Erythroblast (primary cell): Measurements from ENCODE around the gene MFSD8.
"Not testable (repeated sequence)": the region's sequence is repeated elsewhere in the genome, so short reads cannot be mapped to it uniquely, and the experiment has no call there.

Experiments used
- GATA1 ChIP-seq: IDR thresholded peaks from 2 replicates; pipeline ENCODE4 v1.6.1; 2011; ENCODE audit warnings: low read depth, mild to moderate bottlenecking, control low read depth, low read length, moderate library complexity
- POLR2A ChIP-seq: IDR thresholded peaks from 2 replicates; pipeline ENCODE4 v1.6.1; 2011; ENCODE audit warnings: mild to moderate bottlenecking, low read length

GRCh38 chr4:127970925-127971324 lies 6.0 kb upstream of the MFSD8 start:
- not testable (repeated sequence) for TF ChIP-seq POLR2A, GATA1
